T-helper 2 cell treated with Interferon-gamma antibody and Interleukin-4, amounts not matched to agents 5 μg/mL and 100 μg/mL, for 36 hours (primary cell): ENCODE measurements around the gene LRRC52.

Source experiments
- DNase-seq: peaks from one replicate; pipeline ENCODE4 v3.0.0; 2021; ENCODE audit warnings: low spot score
- H3K27ac Mint-ChIP-seq: one replicate; pipeline ENCODE4 v1.8.0; 2021; ENCODE audit warnings: mild to moderate bottlenecking, mixed read lengths
- H3K27me3 Mint-ChIP-seq: one replicate; pipeline ENCODE4 v1.8.0; 2021; ENCODE audit warnings: low read depth, mixed read lengths
- H3K36me3 Mint-ChIP-seq: one replicate; pipeline ENCODE4 v1.8.0; 2021; ENCODE audit warnings: low read depth, mixed read lengths
- H3K4me1 Mint-ChIP-seq: one replicate; pipeline ENCODE4 v1.8.0; 2021; ENCODE audit warnings: low read depth, mixed read lengths
- H3K4me3 Mint-ChIP-seq: one replicate; pipeline ENCODE4 v1.8.0; 2022; ENCODE audit warnings: mild to moderate bottlenecking, moderate library complexity, mixed read lengths
- H3K9me3 Mint-ChIP-seq: one replicate; pipeline ENCODE4 v1.8.0; 2021; ENCODE audit warnings: mixed read lengths

The LRRC52 gene

GRCh38 chr1:165524639-165525285 lies 19.0 kb upstream of the LRRC52 start:
- Mint-ChIP-seq H3K36me3 (no peaks in the 10 kb centered on the region), H3K4me1 (no peaks in the 10 kb centered on the region), H3K9me3 (no peaks in the 10 kb centered on the region), H3K27ac (no peak overlapping the region), H3K27me3 (peaks cover 21% of the 10 kb centered on the region), H3K4me3 (no peak overlapping the region)
- DNase-seq: no peak

DNA sequence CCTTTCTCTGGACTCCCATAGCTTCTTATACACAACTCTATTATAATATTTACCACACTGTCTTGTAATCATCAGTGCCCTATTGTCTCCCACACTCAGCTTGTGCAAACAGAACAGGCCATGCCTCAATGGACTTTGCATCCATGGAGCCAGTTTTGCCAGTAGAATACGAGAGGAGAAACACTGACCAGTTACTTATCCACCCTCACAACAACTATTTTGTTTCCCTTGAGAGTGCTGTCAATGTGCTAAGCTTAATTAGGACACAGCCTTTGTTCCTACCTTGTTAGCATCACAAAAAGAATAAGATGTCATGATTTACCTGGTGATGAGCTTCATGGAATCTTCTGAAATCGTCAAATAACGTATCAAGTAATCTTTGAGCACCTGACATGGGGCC lies 18.1 kb upstream of the LRRC52 start:
- no peaks in the 10 kb centered on the region for H3K36me3 Mint-ChIP-seq
- no peak overlapping the region for H3K4me3 Mint-ChIP-seq
- H3K4me1 Mint-ChIP-seq: no peaks in the 10 kb centered on the region
- H3K9me3 Mint-ChIP-seq: no peaks in the 10 kb centered on the region
- H3K27ac Mint-ChIP-seq: no peak overlapping the region
- DNase-seq: no peak
- H3K27me3 Mint-ChIP-seq: peaks cover 21% of the 10 kb centered on the region

DNA sequence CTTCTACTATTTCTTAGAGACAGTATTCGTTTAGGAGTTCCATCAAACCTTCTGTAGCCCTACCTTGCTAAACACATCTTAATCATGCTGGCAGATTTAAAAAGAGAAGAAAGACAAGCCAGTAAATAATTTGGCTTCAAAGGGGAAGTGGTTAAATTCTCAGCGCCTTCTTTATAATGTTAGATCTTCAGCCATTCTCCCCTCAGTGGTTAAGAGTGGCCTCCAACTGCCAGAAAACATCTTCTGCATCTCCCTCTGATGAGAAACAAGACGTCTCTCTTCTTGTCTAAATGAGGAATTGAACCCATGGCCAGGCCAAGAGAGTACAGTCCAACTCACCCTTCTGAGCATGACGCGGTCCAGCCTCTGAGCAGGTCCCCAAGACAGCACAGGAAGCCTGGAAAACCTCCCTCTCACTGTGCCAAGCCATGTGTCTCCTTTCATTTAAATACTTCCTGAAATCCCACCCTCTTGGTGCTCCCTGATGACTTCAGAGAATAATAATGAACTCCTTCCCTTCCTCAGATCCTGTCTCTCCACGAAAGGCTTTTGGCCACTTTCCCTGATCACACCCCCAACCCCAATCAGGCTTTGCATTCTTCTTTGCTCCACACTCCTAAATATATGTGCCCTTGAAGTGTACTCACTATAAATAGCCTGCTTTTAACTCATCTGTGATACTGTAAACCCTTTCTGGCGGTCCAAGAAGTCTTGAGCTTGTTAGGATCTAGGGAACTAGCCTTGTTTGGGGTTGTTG lies 16.4 kb upstream of the LRRC52 start:
- no peak for DNase-seq
- peaks cover 20% of the 10 kb centered on the region for H3K27me3 Mint-ChIP-seq
- no peaks in the 10 kb centered on the region for H3K36me3 Mint-ChIP-seq
- H3K27ac Mint-ChIP-seq: no peak overlapping the region
- no peaks in the 10 kb centered on the region for H3K9me3 Mint-ChIP-seq
- H3K4me3 Mint-ChIP-seq: no peak overlapping the region
- no peaks in the 10 kb centered on the region for H3K4me1 Mint-ChIP-seq

GRCh38 chr1:165531021-165531420 lies 12.8 kb upstream of the LRRC52 start:
- Mint-ChIP-seq H3K36me3 (no peaks in the 10 kb centered on the region), H3K4me3 (no peak overlapping the region), H3K4me1 (peaks cover 2% of the 10 kb centered on the region), H3K9me3 (no peaks in the 10 kb centered on the region), H3K27ac (no peak overlapping the region), H3K27me3 (peaks cover 21% of the 10 kb centered on the region)
- no peak for DNase-seq

DNA sequence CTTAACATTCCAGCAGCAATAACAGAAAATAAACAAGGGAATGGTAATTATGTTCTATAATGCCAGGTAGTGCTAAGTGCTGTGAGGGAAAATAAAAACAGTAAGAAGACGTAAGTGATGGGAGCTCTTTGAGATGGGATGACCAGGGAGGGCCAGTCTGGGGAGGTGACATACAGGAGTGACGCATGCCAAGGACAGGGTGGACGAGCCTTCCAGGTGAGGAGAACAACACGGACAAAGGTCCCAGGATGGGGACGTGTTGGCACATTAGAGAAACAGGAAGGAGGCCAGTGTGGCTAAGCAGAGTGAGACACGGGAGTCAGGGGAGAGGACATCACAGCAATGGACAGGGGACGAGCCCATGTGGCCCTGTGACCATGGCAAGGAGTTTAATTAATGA lies 11.7 kb upstream of the LRRC52 start:
- peaks cover 23% of the 10 kb centered on the region for H3K27me3 Mint-ChIP-seq

DNA sequence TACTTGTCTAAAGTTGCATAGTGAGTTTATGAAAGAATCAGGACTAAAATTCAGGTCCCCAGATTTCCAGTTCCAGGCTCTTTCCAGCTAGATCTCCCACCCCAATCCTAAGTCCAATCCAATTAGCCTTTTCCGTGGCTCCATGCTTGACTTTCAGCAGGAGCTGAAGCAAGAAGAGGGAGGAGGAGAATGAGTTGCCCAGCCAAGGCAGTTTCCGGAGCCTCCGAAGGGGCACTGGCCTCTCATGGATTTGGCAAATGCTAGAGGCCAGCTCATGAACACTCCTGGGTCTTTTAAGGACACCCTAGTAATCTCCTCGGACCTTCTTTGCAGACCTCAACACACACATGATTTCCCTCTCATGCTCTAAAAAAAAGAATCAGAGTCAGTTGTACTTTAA lies 10.5 kb upstream of the LRRC52 start:
- Mint-ChIP-seq H3K27ac (no peak overlapping the region), H3K36me3 (no peaks in the 10 kb centered on the region), H3K4me1 (peaks cover 2% of the 10 kb centered on the region), H3K9me3 (no peaks in the 10 kb centered on the region), H3K4me3 (no peak overlapping the region), H3K27me3 (peaks cover 23% of the 10 kb centered on the region)
- no peak for DNase-seq

More for the DNA sequence above, 11.7 kb upstream of the LRRC52 start:
- Mint-ChIP-seq H3K27ac (no peak overlapping the region), H3K9me3 (no peaks in the 10 kb centered on the region), H3K4me3 (no peak overlapping the region), H3K36me3 (no peaks in the 10 kb centered on the region), H3K4me1 (peaks cover 2% of the 10 kb centered on the region)
- DNase-seq: no peak

DNA sequence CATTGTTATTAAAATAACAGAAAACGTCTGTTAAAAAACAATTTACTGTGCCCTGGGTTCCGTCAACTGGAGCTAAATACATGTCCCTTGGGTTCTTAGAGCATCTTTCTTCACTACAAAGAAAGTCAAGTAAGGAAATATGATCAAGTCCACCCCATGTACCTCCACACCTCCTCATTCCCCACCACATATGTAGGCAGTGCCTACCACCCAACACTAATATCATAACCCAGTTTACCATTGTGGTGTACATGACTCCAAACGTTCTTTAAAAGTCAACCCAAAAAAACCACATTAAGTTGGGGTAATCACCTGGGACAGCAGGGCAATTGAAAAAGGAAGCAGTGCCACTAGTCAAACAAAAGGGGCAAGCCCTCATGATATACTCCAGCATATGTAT lies 7.8 kb upstream of the LRRC52 start:
- Mint-ChIP-seq H3K9me3 (no peaks in the 10 kb centered on the region), H3K27me3 (peaks cover 24% of the 10 kb centered on the region), H3K4me3 (no peak overlapping the region), H3K27ac (no peak overlapping the region), H3K36me3 (no peaks in the 10 kb centered on the region), H3K4me1 (peaks cover 2% of the 10 kb centered on the region)
- DNase-seq: no peak

GRCh38 chr1:165537356-165538109 lies 6.3 kb upstream of the LRRC52 start:
- no peak for DNase-seq
- Mint-ChIP-seq H3K36me3 (no peaks in the 10 kb centered on the region), H3K9me3 (no peaks in the 10 kb centered on the region), H3K27me3 (peaks cover 20% of the 10 kb centered on the region), H3K27ac (no peak overlapping the region), H3K4me1 (peaks cover 2% of the 10 kb centered on the region), H3K4me3 (no peak overlapping the region)

DNA sequence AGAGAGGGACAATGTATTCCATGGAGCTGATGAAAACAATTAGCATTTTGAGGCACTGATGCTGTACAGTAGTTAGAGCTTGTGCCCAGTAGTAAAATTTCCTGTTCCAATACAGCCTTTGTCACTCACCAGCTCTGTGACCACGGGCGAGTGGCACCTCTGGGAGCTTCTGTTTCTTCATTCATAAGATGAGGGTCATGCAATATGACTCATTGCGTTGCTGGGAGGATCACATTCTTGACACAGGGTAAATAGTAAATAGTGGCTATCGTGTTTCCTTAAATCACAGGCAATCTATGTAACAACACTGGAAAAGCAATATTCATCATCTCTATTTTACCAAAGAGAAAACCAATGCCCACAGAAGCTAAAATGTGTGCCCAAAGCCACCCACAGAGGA lies 4.5 kb upstream of the LRRC52 start:
- DNase-seq: no peak
- Mint-ChIP-seq H3K9me3 (no peaks in the 10 kb centered on the region), H3K27ac (no peak overlapping the region), H3K36me3 (no peaks in the 10 kb centered on the region), H3K27me3 (peaks cover 27% of the 10 kb centered on the region), H3K4me1 (no peaks in the 10 kb centered on the region), H3K4me3 (no peak overlapping the region)

- DNase-seq: no peak
- Mint-ChIP-seq H3K4me1 (no peaks in the 10 kb centered on the region), H3K27me3 (peaks cover 32% of the 10 kb centered on the region), H3K36me3 (no peaks in the 10 kb centered on the region), H3K9me3 (no peaks in the 10 kb centered on the region), H3K4me3 (no peak overlapping the region), H3K27ac (no peak overlapping the region)
Observed at GRCh38 chr1:165539908-165540307, 3.9 kb upstream of the LRRC52 start.

GRCh38 chr1:165542015-165542631 lies 1.7 kb upstream of the LRRC52 start:
- no peak for DNase-seq
- Mint-ChIP-seq H3K4me1 (no peaks in the 10 kb centered on the region), H3K27ac (no peak overlapping the region), H3K9me3 (no peaks in the 10 kb centered on the region), H3K27me3 (peaks cover 29% of the 10 kb centered on the region), H3K36me3 (no peaks in the 10 kb centered on the region), H3K4me3 (no peak overlapping the region)

GRCh38 chr1:165542647-165543046 lies 1.2 kb upstream of the LRRC52 start:
- H3K27ac Mint-ChIP-seq: no peak overlapping the region
- H3K27me3 Mint-ChIP-seq: peaks cover 29% of the 10 kb centered on the region
- H3K36me3 Mint-ChIP-seq: no peaks in the 10 kb centered on the region
- H3K4me1 Mint-ChIP-seq: no peaks in the 10 kb centered on the region
- H3K9me3 Mint-ChIP-seq: no peaks in the 10 kb centered on the region
- no peak for DNase-seq
- H3K4me3 Mint-ChIP-seq: no peak overlapping the region

DNA sequence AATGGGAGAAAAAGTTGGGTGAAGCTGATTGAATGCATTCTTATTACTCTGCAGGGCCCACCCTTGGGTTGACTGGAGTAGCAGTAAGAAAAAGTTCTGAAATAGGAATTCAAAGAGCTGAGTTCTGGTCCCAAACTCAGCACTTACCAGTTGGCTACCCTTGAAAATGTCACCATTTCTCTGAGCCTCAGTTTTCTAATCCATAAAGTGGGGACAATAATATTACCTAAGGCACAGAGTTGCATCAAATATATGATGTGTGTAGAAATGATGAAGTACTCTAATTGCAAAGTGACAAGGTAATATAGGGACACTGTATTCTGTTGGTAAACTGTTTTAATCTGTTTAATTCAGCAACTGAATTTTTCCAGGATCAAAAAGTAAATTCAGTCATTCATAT lies 1.2 kb downstream of the LRRC52 start:
- no peaks in the 10 kb centered on the region for H3K4me1 Mint-ChIP-seq
- H3K27me3 Mint-ChIP-seq: peaks cover 27% of the 10 kb centered on the region
- no peak overlapping the region for H3K4me3 Mint-ChIP-seq
- H3K9me3 Mint-ChIP-seq: no peaks in the 10 kb centered on the region
- no peak overlapping the region for H3K27ac Mint-ChIP-seq
- no peak for DNase-seq
- H3K36me3 Mint-ChIP-seq: no peaks in the 10 kb centered on the region

DNA sequence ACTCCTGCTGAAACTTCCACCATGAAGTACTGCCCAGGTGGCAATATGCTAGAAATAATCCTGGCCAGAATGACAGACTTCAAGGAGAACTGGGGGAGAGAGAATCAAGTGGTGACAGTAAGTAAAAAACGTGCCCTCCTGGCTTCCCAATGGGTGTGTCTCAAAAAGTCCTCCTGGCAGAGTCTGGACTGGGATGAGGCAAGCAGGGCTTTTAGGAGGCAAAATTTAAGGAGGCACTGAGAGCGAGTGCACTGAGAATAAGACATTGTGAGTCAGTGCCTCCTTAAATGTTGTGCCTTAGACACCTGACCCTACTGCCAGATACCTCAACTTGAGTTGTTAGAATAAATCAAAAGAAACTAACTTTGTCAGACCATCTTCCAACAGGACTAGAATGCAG lies 2.2 kb downstream of the LRRC52 start:
- no peak for DNase-seq
- H3K9me3 Mint-ChIP-seq: no peaks in the 10 kb centered on the region
- no peaks in the 10 kb centered on the region for H3K4me1 Mint-ChIP-seq
- H3K27me3 Mint-ChIP-seq: peaks cover 27% of the 10 kb centered on the region
- H3K36me3 Mint-ChIP-seq: no peaks in the 10 kb centered on the region
- no peak overlapping the region for H3K4me3 Mint-ChIP-seq
- no peak overlapping the region for H3K27ac Mint-ChIP-seq
